Neural progenitor cell (in vitro differentiated cells): ENCODE data around the gene TRIO.

ENCODE experiments used
- EZH2 ChIP-seq: fragments of 200-600 bp; sonication (generic); IDR thresholded peaks from 2 replicates; pipeline ENCODE4 v1.6.1; 2017; ENCODE audit warnings: antibody characterized with exemption, mild to moderate bottlenecking, moderate library complexity
- EZH2phosphoT487 ChIP-seq: fragments of 200-600 bp; sonication (generic); IDR thresholded peaks from 2 replicates; pipeline ENCODE4 v1.6.1; 2017; ENCODE audit warnings: antibody characterized with exemption
- TF ChIP-seq, protein P1 (sequence below): fragments of 200-600 bp; sonication (generic); IDR thresholded peaks from 2 replicates; pipeline ENCODE4 v1.5.1; 2017; ENCODE audit warnings: antibody characterized with exemption, mild to moderate bottlenecking

DNA sequence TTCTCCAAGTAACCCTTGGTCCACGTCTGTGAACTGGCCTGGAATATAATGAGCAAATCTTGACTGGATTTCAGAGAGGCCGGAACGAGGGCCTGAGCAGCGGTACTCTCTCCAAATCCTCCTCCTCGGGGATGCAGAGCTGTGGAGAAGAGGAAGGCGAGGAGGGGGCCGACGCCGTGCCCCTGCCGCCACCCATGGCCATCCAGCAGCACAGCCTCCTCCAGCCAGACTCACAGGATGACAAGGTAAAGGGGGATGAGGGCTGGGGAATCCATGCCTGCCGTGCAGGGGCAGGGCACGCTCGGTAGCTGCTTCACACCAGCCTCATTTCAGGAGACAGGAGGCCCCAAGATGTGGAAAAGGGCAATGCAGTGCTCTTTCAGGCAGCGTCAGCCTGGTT is 319.5 kb downstream of the TRIO start:
- TF ChIP-seq, protein P1, sequence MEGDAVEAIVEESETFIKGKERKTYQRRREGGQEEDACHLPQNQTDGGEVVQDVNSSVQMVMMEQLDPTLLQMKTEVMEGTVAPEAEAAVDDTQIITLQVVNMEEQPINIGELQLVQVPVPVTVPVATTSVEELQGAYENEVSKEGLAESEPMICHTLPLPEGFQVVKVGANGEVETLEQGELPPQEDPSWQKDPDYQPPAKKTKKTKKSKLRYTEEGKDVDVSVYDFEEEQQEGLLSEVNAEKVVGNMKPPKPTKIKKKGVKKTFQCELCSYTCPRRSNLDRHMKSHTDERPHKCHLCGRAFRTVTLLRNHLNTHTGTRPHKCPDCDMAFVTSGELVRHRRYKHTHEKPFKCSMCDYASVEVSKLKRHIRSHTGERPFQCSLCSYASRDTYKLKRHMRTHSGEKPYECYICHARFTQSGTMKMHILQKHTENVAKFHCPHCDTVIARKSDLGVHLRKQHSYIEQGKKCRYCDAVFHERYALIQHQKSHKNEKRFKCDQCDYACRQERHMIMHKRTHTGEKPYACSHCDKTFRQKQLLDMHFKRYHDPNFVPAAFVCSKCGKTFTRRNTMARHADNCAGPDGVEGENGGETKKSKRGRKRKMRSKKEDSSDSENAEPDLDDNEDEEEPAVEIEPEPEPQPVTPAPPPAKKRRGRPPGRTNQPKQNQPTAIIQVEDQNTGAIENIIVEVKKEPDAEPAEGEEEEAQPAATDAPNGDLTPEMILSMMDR, result no peak
- TF ChIP-seq EZH2, result no peak
- TF ChIP-seq EZH2phosphoT487, result no peak
